Type B pancreatic cell (in vitro differentiated cells): ENCODE results near the gene POU6F2. TPM values are rescaled to one million over a fixed set of nuclear protein-coding genes. Genes with fewer than 3 reads are reported as not detected.

ENCODE experiments used
- DNase-seq: peaks from one replicate; pipeline ENCODE4 v3.0.0; 2021; ENCODE audit warnings: mixed read lengths; ENCODE audit not compliant: unreplicated experiment; ENCODE audit errors: extremely low spot score
- H3K27ac Mint-ChIP-seq: 2 replicates; pipeline ENCODE4 v1.8.0; 2021; ENCODE audit warnings: mild to moderate bottlenecking, mixed read lengths
- H3K27me3 Mint-ChIP-seq: 2 replicates; pipeline ENCODE4 v1.8.0; 2021; ENCODE audit warnings: mixed read lengths
- H3K36me3 Mint-ChIP-seq: 2 replicates; pipeline ENCODE4 v1.8.0; 2021; ENCODE audit warnings: mixed read lengths
- H3K4me1 Mint-ChIP-seq: one replicate; pipeline ENCODE4 v1.8.0; 2021; ENCODE audit warnings: mixed read lengths; ENCODE audit not compliant: unreplicated experiment
- H3K4me3 Mint-ChIP-seq: 2 replicates; pipeline ENCODE4 v1.8.0; 2021; ENCODE audit warnings: mild to moderate bottlenecking, mixed read lengths
- H3K9me3 Mint-ChIP-seq: 2 replicates; pipeline ENCODE4 v1.8.0; 2021; ENCODE audit warnings: mixed read lengths
- total RNA-seq: library from RNA; stranded (reverse); gene quantifications from 2 replicates; pipeline ENCODE4 v1.2.1, GENCODE V29; 2021; ENCODE audit warnings: low replicate concordance
- TF ChIP-seq, protein P1 (sequence below): fragments of 200-600 bp; sonication (generic); conservative IDR thresholded peaks from 2 replicates; pipeline ENCODE4 v1.5.0; 2021; ENCODE audit warnings: antibody characterized with exemption, mild to moderate bottlenecking

Gene POU6F2
- total RNA-seq, 1 donor from 2014 or later: 1.4 TPM

- TF ChIP-seq, protein P1, sequence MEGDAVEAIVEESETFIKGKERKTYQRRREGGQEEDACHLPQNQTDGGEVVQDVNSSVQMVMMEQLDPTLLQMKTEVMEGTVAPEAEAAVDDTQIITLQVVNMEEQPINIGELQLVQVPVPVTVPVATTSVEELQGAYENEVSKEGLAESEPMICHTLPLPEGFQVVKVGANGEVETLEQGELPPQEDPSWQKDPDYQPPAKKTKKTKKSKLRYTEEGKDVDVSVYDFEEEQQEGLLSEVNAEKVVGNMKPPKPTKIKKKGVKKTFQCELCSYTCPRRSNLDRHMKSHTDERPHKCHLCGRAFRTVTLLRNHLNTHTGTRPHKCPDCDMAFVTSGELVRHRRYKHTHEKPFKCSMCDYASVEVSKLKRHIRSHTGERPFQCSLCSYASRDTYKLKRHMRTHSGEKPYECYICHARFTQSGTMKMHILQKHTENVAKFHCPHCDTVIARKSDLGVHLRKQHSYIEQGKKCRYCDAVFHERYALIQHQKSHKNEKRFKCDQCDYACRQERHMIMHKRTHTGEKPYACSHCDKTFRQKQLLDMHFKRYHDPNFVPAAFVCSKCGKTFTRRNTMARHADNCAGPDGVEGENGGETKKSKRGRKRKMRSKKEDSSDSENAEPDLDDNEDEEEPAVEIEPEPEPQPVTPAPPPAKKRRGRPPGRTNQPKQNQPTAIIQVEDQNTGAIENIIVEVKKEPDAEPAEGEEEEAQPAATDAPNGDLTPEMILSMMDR: no peak
- DNase-seq: no peak
- H3K4me1 Mint-ChIP-seq: peaks cover 10% of the 10 kb centered on the region
Observed at GRCh38 chr7:39463252-39463651, 485.5 kb downstream of the POU6F2 start.

GRCh38 chr7:39464350-39465054 lies 486.8 kb downstream of the POU6F2 start:
- TF ChIP-seq, protein P1: no peak
- H3K4me1 Mint-ChIP-seq: peaks cover 6% of the 10 kb centered on the region
- H3K27me3 Mint-ChIP-seq: peaks cover 6% of the 10 kb centered on the region
- H3K4me3 Mint-ChIP-seq: peak overlapping the region; percentile 69
- H3K27ac Mint-ChIP-seq: no peak overlapping the region
- no peaks in the 10 kb centered on the region for H3K9me3 Mint-ChIP-seq
- no peaks in the 10 kb centered on the region for H3K36me3 Mint-ChIP-seq
- no peak for DNase-seq

More at GRCh38 chr7:39463252-39463651, 485.5 kb downstream of the POU6F2 start:
- Mint-ChIP-seq H3K4me3 (no peak overlapping the region), H3K9me3 (no peaks in the 10 kb centered on the region), H3K27me3 (peaks cover 10% of the 10 kb centered on the region), H3K27ac (no peak overlapping the region), H3K36me3 (no peaks in the 10 kb centered on the region)

DNA sequence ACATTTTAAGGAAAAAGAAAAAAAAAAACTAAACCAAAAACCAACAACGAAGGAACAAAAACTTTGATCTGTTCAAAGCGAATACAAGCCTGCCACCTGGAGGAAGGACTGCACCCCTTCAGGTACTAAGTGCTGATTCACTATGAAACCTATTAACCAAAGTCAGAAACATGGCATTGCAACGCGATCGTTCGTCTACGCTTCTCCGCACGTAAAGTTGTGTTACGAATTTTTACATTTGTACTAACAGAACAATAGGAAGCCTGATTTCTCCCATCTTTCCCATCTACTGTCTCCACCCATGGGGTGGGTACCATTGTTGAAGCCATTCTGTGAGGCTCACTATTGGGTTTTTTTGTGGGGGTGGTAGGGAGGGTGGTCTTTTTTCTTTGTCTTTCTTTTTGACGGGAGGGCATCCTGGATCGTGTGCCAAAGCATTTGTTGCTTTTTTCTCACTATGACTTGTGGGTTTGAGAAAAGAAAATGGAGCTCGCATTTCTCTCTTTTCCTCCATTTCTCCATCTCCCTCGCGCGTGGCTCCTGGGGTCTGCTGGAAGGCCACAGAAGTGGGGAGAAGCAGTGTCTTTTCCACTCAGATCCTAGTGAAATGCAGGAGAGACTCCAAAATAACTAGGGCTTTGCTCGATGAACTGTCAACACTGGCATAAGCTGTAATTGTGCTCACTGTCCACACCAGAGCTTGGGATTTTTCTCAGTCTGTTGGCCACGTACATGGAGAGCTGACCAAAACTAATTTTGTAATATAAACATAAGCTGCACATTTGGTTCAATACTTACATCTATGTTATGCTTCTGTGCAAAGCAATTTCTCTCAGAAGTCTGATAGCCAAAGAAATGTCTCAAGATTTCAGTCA lies 487.6 kb downstream of the POU6F2 start:
- TF ChIP-seq, protein P1: peak; percentile 95
- Mint-ChIP-seq H3K36me3 (no peaks in the 10 kb centered on the region), H3K4me3 (peak overlapping the region; percentile 69), H3K27ac (no peak overlapping the region), H3K9me3 (no peaks in the 10 kb centered on the region), H3K27me3 (peaks cover 6% of the 10 kb centered on the region), H3K4me1 (peaks cover 3% of the 10 kb centered on the region)
- DNase-seq: no peak

DNA sequence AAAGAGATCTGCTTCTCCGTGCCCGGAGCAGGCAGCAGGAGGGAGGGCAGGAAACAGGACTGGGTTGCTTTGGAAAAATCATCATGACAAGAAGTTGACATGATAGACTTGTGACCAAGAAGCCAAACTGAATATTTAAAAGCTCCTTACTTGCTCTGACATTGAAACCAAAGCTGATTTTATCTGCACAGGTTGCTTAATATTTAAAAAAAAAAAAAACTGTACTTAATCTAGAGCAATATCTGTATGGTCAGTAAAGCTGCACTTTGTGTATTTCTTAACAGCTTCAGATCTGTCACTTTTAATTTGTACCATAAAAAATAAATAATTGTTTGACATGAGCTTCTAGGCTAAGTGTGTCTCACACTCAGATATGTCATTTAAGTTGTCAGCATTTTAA lies 490.6 kb downstream of the POU6F2 start:
- H3K27ac Mint-ChIP-seq: no peak overlapping the region
- DNase-seq: no peak
- peaks cover 5% of the 10 kb centered on the region for H3K27me3 Mint-ChIP-seq
- H3K9me3 Mint-ChIP-seq: no peaks in the 10 kb centered on the region
- TF ChIP-seq, protein P1: no peak
- H3K36me3 Mint-ChIP-seq: no peaks in the 10 kb centered on the region
- H3K4me1 Mint-ChIP-seq: peaks cover 3% of the 10 kb centered on the region
- H3K4me3 Mint-ChIP-seq: no peak overlapping the region

DNA sequence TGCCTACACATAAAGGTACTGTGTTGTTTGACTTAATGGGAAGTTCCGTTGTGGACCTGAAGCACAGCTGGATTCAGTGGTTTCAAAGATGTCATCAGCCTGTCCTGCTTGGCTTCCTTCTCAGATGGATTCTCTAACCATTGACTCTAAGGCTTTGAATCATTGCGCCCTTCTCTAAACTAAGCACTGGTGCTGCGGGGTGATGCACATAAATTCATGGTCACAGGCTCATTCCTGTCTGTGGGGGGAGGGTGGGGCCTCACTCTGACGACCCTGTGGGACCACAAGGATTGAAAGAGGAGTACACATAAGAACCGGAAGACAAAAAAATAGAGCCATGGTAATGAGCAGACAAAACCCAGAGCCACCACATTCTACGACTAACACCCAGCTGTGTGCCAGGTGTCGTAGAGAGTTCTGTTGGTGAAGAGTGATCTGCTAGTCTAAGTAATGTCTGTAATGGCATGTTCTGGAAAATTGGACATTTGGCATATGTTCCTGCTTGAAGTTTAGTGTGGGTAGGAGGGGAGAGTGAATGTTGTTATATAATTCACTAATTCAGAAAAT lies 491.2 kb downstream of the POU6F2 start:
- no peaks in the 10 kb centered on the region for H3K36me3 Mint-ChIP-seq
- no peak overlapping the region for H3K4me3 Mint-ChIP-seq
- no peak for DNase-seq
- TF ChIP-seq, protein P1: no peak
- peaks cover 3% of the 10 kb centered on the region for H3K27me3 Mint-ChIP-seq
- no peak overlapping the region for H3K27ac Mint-ChIP-seq
- H3K9me3 Mint-ChIP-seq: no peaks in the 10 kb centered on the region
- peaks cover 3% of the 10 kb centered on the region for H3K4me1 Mint-ChIP-seq
